ENCODE data around the gene MMEL1.

- TF ChIP-seq CTCF (IDR thresholded peaks at IDR 0.05) (no peak), POLR2A (IDR thresholded peaks at IDR 0.05) (no peak), POLR2AphosphoS5 (IDR thresholded peaks at IDR 0.05) (no peak)
These were observed 13.0 kb upstream of the MMEL1 start for GRCh38 chr1:2645776-2646175.

All from prostate gland (tissue), 2 donors.